Activated CD8-positive, alpha-beta memory T cell treated with anti-CD3 and anti-CD28 coated beads, Interleukin-2, amount 10 ng/mL, durations not matched to agents 7 days and 5 days (primary cell): ENCODE data around the gene PANX3. TPM values are rescaled to one million over a fixed set of nuclear protein-coding genes. Genes with fewer than 3 reads are reported as not detected.

ENCODE experiments used
- ATAC-seq: fragments of 150-1000 bp; cut with Tn5 transposase; one replicate; pipeline ENCODE4 v1.10.0; 2021; ENCODE audit warnings: moderate library complexity
- CTCF ChIA-PET: fragments of 350-600 bp; sonication (Branson Sonifier 250); formaldehyde crosslinking; loops from one replicate; lab custom pipeline; 2021; ENCODE audit warnings: antibody characterized with exemption; lab: Charles Lee
- DNase-seq: peaks from one replicate; pipeline ENCODE4 v3.0.0-alpha.2; 2020
- H3K27ac Mint-ChIP-seq: one replicate; pipeline ENCODE4 v1.8.0; 2021; ENCODE audit warnings: mild to moderate bottlenecking, mixed read lengths
- H3K27me3 Mint-ChIP-seq: one replicate; pipeline ENCODE4 v1.8.0; 2021; ENCODE audit warnings: mixed read lengths
- H3K36me3 Mint-ChIP-seq: one replicate; pipeline ENCODE4 v1.8.0; 2021; ENCODE audit warnings: mild to moderate bottlenecking, mixed read lengths
- H3K4me1 Mint-ChIP-seq: one replicate; pipeline ENCODE4 v1.8.0; 2021; ENCODE audit warnings: mixed read lengths
- H3K4me3 Mint-ChIP-seq: one replicate; pipeline ENCODE4 v1.8.0; 2021; ENCODE audit warnings: mild to moderate bottlenecking, moderate library complexity, mixed read lengths
- H3K9me3 Mint-ChIP-seq: one replicate; pipeline ENCODE4 v1.8.0; 2022; ENCODE audit warnings: low read depth, mixed read lengths
- total RNA-seq, 2 experiments: library from RNA; stranded (reverse); gene quantifications; one replicate each; pipeline ENCODE4 v1.2.3, GENCODE V29; 2021

The PANX3 gene
- total RNA-seq, 2 experiments from 2014 or later: not detected

DNA sequence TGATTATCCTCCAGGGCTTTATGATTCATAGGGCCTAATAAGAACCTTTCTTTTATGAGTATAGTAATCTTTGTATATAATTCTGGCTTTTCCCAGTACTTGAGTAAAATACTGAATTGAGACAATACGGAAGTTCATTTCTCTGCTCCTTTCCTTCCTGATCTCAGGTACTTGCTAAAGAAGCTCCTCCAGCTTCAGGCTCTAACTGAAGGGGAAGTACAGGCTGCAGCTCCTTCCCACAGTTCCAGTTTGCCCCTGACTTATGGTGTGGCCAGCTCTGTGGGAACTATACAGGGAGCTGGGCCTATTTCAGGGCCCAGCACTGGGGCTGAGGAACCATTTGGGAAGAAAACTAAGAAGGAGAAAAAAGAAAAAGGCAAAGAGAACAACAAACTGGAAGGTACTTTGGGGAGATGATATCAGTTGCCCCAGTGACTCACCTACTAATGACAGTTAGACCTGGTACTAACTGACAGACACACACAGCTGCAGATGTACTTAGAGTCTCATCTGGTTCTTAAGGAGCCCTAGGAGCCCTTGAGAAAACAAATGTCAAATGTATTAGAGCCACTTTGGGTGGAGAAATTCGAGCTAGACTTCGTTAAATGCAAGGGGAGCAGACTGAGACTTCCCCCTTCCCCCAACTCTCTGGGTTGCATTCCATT is 14.4 kb downstream of the PANX3 start:
- Mint-ChIP-seq H3K36me3 (peaks cover 27% of the 10 kb centered on the region), H3K4me1 (peaks cover 30% of the 10 kb centered on the region), H3K27me3 (peaks cover 4% of the 10 kb centered on the region), H3K4me3 (no peak overlapping the region), H3K9me3 (no peaks in the 10 kb centered on the region), H3K27ac (no peak overlapping the region)
- DNase-seq: no peak
- ATAC-seq: no peak
- CTCF ChIA-PET: no interaction called here

DNA sequence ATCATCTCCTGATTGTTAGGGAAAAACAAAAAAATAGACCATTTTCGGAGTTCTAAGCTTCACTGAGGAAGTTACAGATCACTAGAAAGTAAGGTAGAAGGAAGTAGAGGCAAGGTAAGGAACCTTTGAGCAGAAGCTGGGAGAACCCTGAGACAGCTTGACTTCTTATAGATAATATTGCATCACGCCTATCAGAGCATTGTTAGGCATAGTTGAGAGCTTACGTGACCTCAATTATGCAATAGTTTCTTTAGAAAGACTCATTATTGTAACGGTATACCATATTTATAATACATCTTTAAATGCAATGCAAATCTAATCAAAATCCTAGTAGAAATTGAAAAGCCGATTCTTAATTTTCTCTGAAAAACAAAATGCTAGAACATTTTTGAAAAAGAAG is 16.3 kb downstream of the PANX3 start:
- H3K4me3 Mint-ChIP-seq: no peak overlapping the region

DNA sequence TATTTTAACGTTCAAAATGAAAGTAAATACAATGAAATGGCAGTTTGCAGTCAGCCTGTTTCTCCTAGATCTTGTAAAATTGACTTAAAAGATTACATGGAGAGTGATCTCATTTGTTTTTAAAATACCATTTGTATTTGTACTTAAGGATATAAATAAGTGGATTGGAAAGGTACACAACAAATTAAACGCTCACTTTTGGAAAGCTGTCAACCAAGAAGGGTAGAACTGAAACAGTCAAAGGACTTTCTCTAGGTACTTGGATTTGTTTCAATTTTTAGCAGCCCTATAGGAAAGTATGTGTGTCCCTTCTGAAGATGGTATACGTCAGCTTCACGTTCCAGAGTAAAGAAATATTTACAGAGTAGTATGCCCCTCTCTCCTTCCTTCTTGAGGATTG is 18.7 kb downstream of the PANX3 start:
- Mint-ChIP-seq H3K4me1 (peaks cover 12% of the 10 kb centered on the region), H3K9me3 (no peaks in the 10 kb centered on the region), H3K27ac (no peak overlapping the region), H3K27me3 (no peaks in the 10 kb centered on the region), H3K36me3 (peaks cover 43% of the 10 kb centered on the region), H3K4me3 (no peak overlapping the region)
- CTCF ChIA-PET: no interaction called here
- no peak for ATAC-seq
- no peak for DNase-seq

More for the DNA sequence above, 16.3 kb downstream of the PANX3 start:
- Mint-ChIP-seq H3K36me3 (peaks cover 33% of the 10 kb centered on the region), H3K9me3 (no peaks in the 10 kb centered on the region), H3K27ac (no peak overlapping the region), H3K27me3 (no peaks in the 10 kb centered on the region), H3K4me1 (peaks cover 28% of the 10 kb centered on the region)
- CTCF ChIA-PET: interaction anchor here (0.7 to 1.0 kb wide), 2 partner anchors 15 to 201 kb away, joined by 3 read pairs; no protein-coding TSS in a partner anchor
- DNase-seq: no peak
- ATAC-seq: no peak

DNA sequence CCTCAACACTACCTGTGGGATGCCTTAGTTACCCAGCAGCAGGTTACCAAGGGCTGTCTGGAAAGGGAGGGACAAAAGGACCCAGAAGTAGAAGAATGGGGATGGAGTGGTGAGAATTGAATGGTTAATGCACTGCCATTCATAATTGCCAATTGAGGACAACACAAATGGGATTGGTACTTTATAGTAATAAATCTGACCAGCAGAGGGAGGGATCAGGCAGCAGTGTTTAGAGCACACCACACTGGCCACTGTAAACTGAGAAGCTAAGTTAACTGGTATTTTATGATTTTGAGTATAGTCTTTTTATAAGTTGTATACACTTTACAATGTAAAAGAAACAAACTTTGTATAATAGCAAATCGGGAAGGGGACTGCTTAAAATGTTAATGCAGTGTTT is 22.1 kb downstream of the PANX3 start:
- ATAC-seq: no peak
- Mint-ChIP-seq H3K27me3 (no peaks in the 10 kb centered on the region), H3K27ac (no peak overlapping the region), H3K36me3 (peaks cover 38% of the 10 kb centered on the region), H3K9me3 (no peaks in the 10 kb centered on the region), H3K4me3 (no peak overlapping the region), H3K4me1 (peaks cover 2% of the 10 kb centered on the region)
- no peak for DNase-seq
- CTCF ChIA-PET: interaction anchor here (0.7 to 1.3 kb wide), 3 partner anchors 11 to 218 kb away, joined by 3 read pairs; no protein-coding TSS in a partner anchor

DNA sequence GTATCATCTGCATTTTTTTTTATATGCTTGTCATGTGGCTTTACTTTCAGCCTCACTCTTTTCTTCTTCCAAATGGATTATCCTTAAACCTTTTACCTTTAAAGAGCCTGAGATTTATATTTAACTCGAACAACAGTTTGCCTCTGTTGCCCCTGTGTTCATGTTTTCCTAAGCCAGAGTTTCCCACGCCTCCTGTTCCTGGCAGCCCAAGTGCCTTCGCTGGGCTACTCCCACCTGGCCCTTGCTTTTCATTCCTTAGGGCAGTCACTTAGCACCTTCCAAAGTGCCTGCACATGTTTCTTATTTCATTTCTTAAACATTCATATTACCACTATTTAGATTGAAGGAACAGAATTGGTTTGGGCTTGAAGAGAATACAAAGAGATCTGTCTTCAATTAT is 24.7 kb downstream of the PANX3 start:
- no peaks in the 10 kb centered on the region for H3K9me3 Mint-ChIP-seq
- H3K4me3 Mint-ChIP-seq: no peak overlapping the region
- no peak overlapping the region for H3K27ac Mint-ChIP-seq
- H3K27me3 Mint-ChIP-seq: no peaks in the 10 kb centered on the region
- no peaks in the 10 kb centered on the region for H3K4me1 Mint-ChIP-seq
- no peak for ATAC-seq
- H3K36me3 Mint-ChIP-seq: peaks cover 43% of the 10 kb centered on the region
- no peak for DNase-seq
- CTCF ChIA-PET: interaction anchor here (1.0 to 1.5 kb wide), 2 partner anchors 8 to 157 kb away, joined by 3 to 4 read pairs; no protein-coding TSS in a partner anchor

DNA sequence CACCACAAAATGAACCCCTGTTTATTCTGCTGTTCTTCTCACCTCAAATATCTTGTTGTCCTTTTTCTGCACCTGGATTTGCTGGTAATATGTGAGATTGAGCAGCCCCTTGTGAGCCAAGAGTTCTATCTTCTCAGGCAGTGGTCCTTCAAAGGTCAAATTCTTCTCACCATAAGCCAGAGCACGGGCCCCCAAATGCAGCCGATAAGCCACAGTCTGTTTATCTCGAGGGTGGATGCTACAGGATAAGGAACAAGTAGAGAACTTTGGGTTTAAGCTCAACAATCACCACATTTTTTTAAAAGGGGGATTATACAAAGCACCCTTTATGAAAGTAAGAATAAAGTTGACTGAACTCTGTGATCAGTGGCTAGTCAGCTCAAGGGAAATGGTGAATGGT is 27.3 kb downstream of the PANX3 start:
- Mint-ChIP-seq H3K27me3 (no peaks in the 10 kb centered on the region), H3K27ac (no peak overlapping the region), H3K9me3 (no peaks in the 10 kb centered on the region), H3K4me1 (no peaks in the 10 kb centered on the region), H3K4me3 (no peak overlapping the region), H3K36me3 (peaks cover 29% of the 10 kb centered on the region)
- no peak for DNase-seq
- CTCF ChIA-PET: interaction anchor here (0.7 to 1.3 kb wide), 3 partner anchors 31 to 159 kb away, joined by 3 read pairs; no protein-coding TSS in a partner anchor
- no peak for ATAC-seq

DNA sequence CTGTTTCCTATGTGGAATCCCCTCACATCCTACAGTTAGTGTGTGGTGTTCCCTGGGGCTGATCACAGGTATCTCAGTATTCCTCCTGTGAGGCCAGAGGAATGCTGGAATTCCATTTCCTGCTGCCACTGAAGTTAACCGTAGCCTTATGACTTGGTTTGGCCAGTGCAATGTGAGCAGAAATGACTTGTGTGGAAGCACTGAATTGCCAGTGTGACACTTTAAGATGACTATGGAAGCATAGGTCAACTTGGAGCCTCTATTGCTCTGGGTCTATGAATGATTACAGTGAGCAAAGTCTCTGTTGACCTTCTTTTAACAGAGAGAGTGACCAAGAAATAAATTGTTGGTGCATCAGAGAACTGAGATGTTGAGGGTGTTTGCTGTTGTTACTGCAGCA is 28.0 kb downstream of the PANX3 start:
- Mint-ChIP-seq H3K36me3 (peaks cover 24% of the 10 kb centered on the region), H3K4me3 (no peak overlapping the region), H3K27me3 (no peaks in the 10 kb centered on the region), H3K4me1 (no peaks in the 10 kb centered on the region), H3K27ac (no peak overlapping the region), H3K9me3 (no peaks in the 10 kb centered on the region)
- ATAC-seq: no peak
- CTCF ChIA-PET: interaction anchor here (0.7 kb wide), 1 partner anchor 158 kb away, joined by 3 read pairs; no protein-coding TSS in a partner anchor
- no peak for DNase-seq

DNA sequence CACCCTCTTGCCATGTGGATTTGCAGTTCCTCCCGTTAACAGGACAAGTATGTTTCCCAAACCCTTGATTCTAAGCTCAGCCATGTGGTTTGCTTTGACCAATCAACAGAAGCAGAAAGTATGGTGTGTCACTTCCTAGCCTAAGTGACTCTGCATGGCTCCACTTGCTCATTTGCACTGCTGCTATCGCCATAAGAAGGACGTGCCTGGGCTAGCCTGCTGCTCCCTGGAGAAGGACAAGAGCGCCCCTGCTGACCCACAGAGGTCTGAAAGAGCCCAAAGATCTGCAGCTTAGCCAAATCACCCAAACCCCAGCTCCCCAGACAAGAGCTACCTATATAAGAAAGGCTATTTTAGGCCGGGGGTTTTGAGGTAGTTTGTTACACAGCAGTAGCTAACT is 29.4 kb downstream of the PANX3 start:
- H3K27ac Mint-ChIP-seq: no peak overlapping the region
- H3K9me3 Mint-ChIP-seq: no peaks in the 10 kb centered on the region
- CTCF ChIA-PET: interaction anchor here (1.0 to 1.4 kb wide), 5 partner anchors 22 to 235 kb away, joined by 3 to 5 read pairs (median 3); partner anchors contain the start of gene ESAM
- no peak for DNase-seq
- ATAC-seq: no peak
- H3K27me3 Mint-ChIP-seq: no peaks in the 10 kb centered on the region
- H3K4me3 Mint-ChIP-seq: no peak overlapping the region
- H3K4me1 Mint-ChIP-seq: peaks cover 2% of the 10 kb centered on the region
- H3K36me3 Mint-ChIP-seq: peaks cover 23% of the 10 kb centered on the region

DNA sequence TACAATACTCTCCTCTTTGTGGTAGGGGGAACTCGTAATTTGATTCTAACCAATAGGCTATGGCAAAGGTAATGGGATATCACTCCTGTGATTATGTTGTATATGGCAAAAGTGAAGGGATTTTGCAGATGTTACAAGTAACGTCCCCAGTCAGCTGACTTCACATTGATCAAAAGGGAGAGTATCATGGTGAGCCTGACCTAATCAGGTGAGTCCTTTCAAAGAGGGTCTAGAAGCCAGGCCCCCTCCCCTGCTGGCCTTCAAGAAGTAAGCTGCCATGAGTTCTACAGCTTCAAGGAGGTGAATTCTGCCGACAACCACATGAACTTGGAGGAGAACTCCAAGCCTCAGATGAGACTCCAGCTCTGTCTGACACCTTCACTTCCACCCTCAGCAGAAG is 31.4 kb downstream of the PANX3 start:
- Mint-ChIP-seq H3K36me3 (peaks cover 13% of the 10 kb centered on the region), H3K27ac (no peak overlapping the region), H3K27me3 (no peaks in the 10 kb centered on the region), H3K4me3 (no peak overlapping the region), H3K9me3 (no peaks in the 10 kb centered on the region), H3K4me1 (peaks cover 2% of the 10 kb centered on the region)
- CTCF ChIA-PET: interaction anchor here (0.8 to 4.2 kb wide), 5 partner anchors 15 to 195 kb away, joined by 3 to 30 read pairs (median 3); partner anchors contain the start of gene ESAM
- DNase-seq (no peak), ATAC-seq (no peak)

DNA sequence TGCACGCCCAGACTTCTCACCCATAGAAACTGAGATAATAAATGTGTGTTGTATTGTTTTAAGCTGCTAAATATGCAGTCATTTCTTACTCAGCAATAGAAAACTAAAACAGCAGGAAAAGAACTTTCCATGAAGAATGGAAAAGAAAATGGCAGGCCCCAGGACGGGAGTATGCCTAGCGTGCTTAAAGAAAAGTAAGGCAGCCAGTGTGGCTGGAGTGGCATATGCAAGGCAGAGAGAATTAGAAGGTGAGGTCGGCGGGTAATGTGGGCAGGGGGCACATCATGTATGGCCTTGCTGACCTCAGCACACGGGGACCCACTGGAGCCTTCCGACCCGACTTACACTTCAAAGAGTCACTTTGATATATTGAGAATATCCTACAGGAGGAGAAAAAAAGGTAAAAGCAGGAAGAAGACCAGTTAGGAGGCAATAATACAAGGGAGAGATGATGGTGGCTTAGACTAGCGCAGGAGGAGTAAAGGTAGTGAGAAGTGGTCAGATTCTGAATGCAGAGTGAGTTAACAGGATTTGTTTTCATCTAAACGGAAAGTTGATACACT is 31.9 kb downstream of the PANX3 start:
- ATAC-seq (no peak), DNase-seq (no peak)
- CTCF ChIA-PET: interaction anchor here (0.8 to 4.2 kb wide), 9 partner anchors 11 to 223 kb away, joined by 3 to 30 read pairs (median 6); partner anchors contain the start of genes ESAM and ROBO3
- Mint-ChIP-seq H3K9me3 (no peaks in the 10 kb centered on the region), H3K36me3 (peaks cover 11% of the 10 kb centered on the region), H3K27ac (no peak overlapping the region), H3K4me1 (peaks cover 2% of the 10 kb centered on the region), H3K27me3 (no peaks in the 10 kb centered on the region), H3K4me3 (no peak overlapping the region)

DNA sequence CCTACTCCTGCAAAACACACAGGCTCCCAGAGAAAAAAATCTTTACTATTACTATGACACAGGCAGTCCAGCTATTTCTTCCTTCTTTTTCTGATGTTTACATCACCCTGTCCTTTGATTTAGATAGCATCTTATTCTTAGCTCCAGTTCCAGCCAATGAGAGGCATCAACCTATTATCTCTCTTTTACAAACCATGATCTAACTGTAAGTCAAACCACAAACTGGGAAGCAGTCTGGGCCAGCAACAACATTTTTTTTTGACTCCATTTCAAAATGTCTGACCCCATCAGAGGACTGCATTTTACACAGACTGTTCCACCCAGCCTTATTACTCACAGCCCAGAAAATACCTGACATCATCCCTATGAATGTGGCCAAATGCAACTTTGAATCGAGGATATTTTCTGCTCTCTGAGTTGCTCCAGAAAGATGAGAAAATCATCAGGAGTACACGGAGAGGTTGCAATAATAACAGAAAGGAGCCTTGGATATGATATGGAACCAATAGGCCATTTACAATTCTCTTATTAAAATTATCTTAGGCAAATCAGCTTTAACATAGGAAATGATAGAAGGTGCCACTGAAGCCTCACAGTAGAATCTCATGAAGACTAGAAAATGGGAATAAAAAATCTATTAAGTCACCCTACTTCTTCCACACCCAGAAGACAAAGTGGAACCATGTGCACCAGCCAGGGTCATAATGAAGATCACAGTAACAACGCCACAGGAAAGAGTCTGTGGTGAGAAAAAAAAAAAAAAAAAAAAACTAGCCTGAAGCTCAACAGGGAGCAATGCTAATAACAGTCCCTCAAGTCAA is 32.6 kb downstream of the PANX3 start:
- Mint-ChIP-seq H3K4me1 (peaks cover 2% of the 10 kb centered on the region), H3K9me3 (no peaks in the 10 kb centered on the region), H3K27ac (no peak overlapping the region), H3K36me3 (peaks cover 7% of the 10 kb centered on the region), H3K4me3 (no peak overlapping the region), H3K27me3 (no peaks in the 10 kb centered on the region)
- no peak for ATAC-seq
- CTCF ChIA-PET: interaction anchor here (0.5 to 4.2 kb wide), 24 partner anchors 8 to 1535 kb away, joined by 3 to 30 read pairs (median 4); partner anchors contain the start of genes ROBO3 and SIAE
- no peak for DNase-seq

DNA sequence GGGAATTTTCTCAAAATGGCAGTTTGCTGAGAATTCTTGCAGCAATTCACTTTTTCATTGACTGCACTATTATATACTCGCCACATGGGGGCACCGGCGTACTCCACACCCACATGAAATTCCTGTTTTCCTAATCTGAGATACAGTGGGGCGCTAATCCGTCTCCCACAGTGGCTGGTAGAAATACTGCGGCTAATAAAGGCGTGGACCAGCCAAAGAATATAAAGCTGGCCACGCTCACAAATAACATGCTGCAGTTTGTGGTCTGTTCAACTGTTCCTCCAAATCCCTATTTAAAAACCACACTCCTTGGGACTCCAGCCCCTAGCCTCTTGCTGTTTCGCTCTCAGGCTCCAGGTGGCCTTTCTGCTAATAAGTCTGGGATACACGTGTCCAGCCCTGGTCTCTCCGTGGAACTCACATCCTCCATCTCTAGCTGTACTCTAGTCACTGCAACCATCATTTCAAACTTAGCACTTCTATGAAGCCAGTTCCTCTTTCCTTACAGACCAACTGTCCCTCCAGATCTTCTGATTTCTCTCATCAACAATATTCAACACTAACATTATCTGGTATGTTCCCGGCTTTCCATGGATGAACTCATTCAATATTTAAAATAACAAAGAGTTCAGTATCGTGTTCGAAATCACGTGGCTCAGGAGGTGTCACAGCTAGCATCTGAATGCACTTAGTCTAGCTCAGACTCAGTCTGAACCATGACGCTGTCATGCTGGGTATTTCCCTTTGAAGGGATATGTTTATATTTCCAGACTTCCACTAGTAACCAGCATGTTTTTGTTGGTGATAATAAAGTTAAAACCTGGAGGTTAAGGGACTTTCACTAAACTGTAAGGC is 33.4 kb downstream of the PANX3 start:
- Mint-ChIP-seq H3K4me3 (no peak overlapping the region), H3K36me3 (peaks cover 1% of the 10 kb centered on the region), H3K27me3 (no peaks in the 10 kb centered on the region), H3K27ac (no peak overlapping the region), H3K4me1 (peaks cover 2% of the 10 kb centered on the region), H3K9me3 (no peaks in the 10 kb centered on the region)
- peak; percentile 60 for ATAC-seq
- CTCF ChIA-PET: interaction anchor here (0.7 to 4.2 kb wide), 24 partner anchors 9 to 1079 kb away, joined by 3 to 30 read pairs (median 4); partner anchors contain the start of genes ROBO3 and SIAE
- DNase-seq: no peak
